ENCODE results near the gene GLRX5.

GLRX5 gene

GRCh38 chr14:95541346-95541745 is 6.5 kb downstream of the GLRX5 start:
- no peak for ATAC-seq (ENCODE audit: insufficient read depth, low read depth)
- H3K4me2 ChIP-seq (ENCODE audit: insufficient read depth, low read length), result no peak overlapping the region
- H3K4me1 ChIP-seq (ENCODE audit: insufficient read depth, low read length), result peaks cover 30% of the 10 kb centered on the region

DNA sequence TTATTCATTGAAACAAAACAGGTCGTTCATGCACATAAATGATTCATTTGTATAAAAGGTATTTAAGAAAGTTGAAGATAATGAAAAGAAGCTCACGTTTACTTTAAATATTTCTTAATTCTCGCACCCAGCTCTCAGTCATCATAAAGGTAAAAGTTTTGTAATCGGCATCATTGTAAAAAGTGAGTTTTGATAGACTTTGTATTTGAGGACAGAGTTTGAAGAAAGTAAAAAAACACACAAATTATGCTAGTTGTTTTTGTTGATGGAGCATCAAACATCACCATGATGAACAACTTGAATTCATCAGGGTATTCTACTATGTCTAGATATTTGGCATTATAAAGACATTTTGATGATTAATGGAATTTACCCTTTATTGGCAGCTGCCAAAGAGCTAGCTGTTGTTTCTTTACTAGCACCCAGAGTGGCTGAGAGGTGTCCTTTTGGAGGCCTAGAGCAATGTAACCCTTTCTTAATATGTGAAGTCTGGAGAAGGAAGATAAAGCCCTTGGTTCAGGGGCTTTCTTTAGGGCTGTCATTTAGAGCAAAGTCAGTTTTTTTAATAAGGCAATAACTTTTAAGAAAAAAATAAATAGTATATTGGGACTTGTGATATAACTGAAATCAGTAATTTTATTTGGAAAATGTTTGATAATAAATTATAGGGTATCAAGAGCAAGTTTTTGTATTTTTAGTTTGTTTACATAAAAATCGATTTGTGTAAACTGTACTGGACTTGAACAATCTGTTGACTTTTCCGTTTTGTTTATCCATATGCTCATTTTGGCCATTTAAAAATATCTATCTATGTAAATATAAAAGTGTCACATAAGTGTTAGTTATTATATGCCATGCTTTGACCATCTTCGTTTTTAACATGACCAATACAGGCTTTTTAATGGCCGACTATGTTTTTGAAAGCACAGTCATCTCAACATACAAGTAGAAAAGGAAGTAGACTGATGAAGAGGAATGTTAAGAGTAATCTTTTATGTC is 7.4 kb downstream of the GLRX5 start:
- Histone ChIP-seq H3K4me3 (ENCODE audit: low read depth in 1 of 2, low read length in 2 of 2) (no peak overlapping the region), H3K4me2 (ENCODE audit: insufficient read depth, low read length) (no peak overlapping the region), H3K27ac (ENCODE audit: low read length) (no peak overlapping the region), H3K36me3 (ENCODE audit: insufficient read depth, low read length) (peaks cover 33% of the 10 kb centered on the region), H4K20me1 (ENCODE audit: insufficient read depth, low read length) (peaks cover 58% of the 10 kb centered on the region), H3K27me3 (ENCODE audit: insufficient read depth, low read length, poor library complexity) (no peaks in the 10 kb centered on the region), H3K4me1 (ENCODE audit: insufficient read depth, low read length) (peaks cover 21% of the 10 kb centered on the region; the same call in 1 of the 2 replicates), H3K9me3 (ENCODE audit: insufficient read depth, low read length, severe bottlenecking) (no peaks in the 10 kb centered on the region), H3K79me2 (ENCODE audit: insufficient read depth, low read length) (peaks cover 68% of the 10 kb centered on the region), H3K9ac (ENCODE audit: low read depth, low read length) (no peak overlapping the region), H2AFZ (ENCODE audit: low read depth, low read length) (no peak overlapping the region)
- DNase-seq (no peak), ATAC-seq (ENCODE audit: insufficient read depth, low read depth) (no peak)
- no peak for TF ChIP-seq CTCF (IDR thresholded peaks at IDR 0.05; ENCODE audit: borderline replicate concordance, extremely low read depth, low read length, poor library complexity, severe bottlenecking)
- no peak for TF ChIP-seq EZH2 (IDR thresholded peaks at IDR 0.05; ENCODE audit: borderline replicate concordance, low read depth, low read length, severe bottlenecking)

More at GRCh38 chr14:95541346-95541745, 6.5 kb downstream of the GLRX5 start:
- Histone ChIP-seq H3K9me3 (ENCODE audit: insufficient read depth, low read length, severe bottlenecking) (no peaks in the 10 kb centered on the region), H3K9ac (ENCODE audit: low read depth, low read length) (no peak overlapping the region), H3K27ac (ENCODE audit: low read length) (no peak overlapping the region), H3K36me3 (ENCODE audit: insufficient read depth, low read length) (peaks cover 28% of the 10 kb centered on the region), H3K4me3 (ENCODE audit: low read depth in 1 of 2, low read length in 2 of 2) (no peak overlapping the region), H4K20me1 (ENCODE audit: insufficient read depth, low read length) (peaks cover 65% of the 10 kb centered on the region), H3K79me2 (ENCODE audit: insufficient read depth, low read length) (peaks cover 77% of the 10 kb centered on the region), H3K27me3 (ENCODE audit: insufficient read depth, low read length, poor library complexity) (no peaks in the 10 kb centered on the region), H2AFZ (ENCODE audit: low read depth, low read length) (no peak overlapping the region)
- no peak for TF ChIP-seq EZH2 (IDR thresholded peaks at IDR 0.05; ENCODE audit: borderline replicate concordance, low read depth, low read length, severe bottlenecking)
- no peak for TF ChIP-seq CTCF (IDR thresholded peaks at IDR 0.05; ENCODE audit: borderline replicate concordance, extremely low read depth, low read length, poor library complexity, severe bottlenecking)
- DNase-seq, result no peak

DNA sequence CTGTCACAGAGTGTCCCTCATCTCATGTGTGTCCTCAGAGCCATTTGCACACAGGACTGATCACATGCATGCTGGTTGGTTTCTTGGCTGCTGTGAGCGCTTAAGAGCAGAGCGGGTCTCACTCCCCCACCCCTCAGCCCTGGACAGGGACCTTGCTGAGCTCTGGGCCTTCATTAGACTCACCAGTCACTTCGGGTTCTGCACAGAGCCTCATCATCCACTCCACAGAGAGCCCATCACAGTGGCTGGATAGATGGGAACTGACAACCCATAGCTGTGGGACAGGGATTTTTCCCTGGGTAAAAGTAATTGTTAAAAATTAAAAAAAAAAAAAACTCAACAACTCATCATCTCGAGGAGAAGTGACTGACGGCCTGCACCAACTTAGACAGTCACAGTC is 8.2 kb downstream of the GLRX5 start:
- Histone ChIP-seq H3K4me1 (ENCODE audit: insufficient read depth, low read length) (peaks cover 15% of the 10 kb centered on the region; the same call in 1 of the 2 replicates), H3K9ac (ENCODE audit: low read depth, low read length) (no peak overlapping the region), H3K27me3 (ENCODE audit: insufficient read depth, low read length, poor library complexity) (no peaks in the 10 kb centered on the region), H3K9me3 (ENCODE audit: insufficient read depth, low read length, severe bottlenecking) (no peaks in the 10 kb centered on the region), H2AFZ (ENCODE audit: low read depth, low read length) (no peak overlapping the region), H3K36me3 (ENCODE audit: insufficient read depth, low read length) (peaks cover 33% of the 10 kb centered on the region), H3K79me2 (ENCODE audit: insufficient read depth, low read length) (peaks cover 60% of the 10 kb centered on the region), H3K27ac (ENCODE audit: low read length) (no peak overlapping the region), H3K4me3 (ENCODE audit: low read depth in 1 of 2, low read length in 2 of 2) (no peak overlapping the region), H3K4me2 (ENCODE audit: insufficient read depth, low read length) (no peak overlapping the region), H4K20me1 (ENCODE audit: insufficient read depth, low read length) (peaks cover 56% of the 10 kb centered on the region)
- TF ChIP-seq EZH2 (IDR thresholded peaks at IDR 0.05; ENCODE audit: borderline replicate concordance, low read depth, low read length, severe bottlenecking) (no peak), CTCF (IDR thresholded peaks at IDR 0.05; ENCODE audit: borderline replicate concordance, extremely low read depth, low read length, poor library complexity, severe bottlenecking) (no peak)
- ATAC-seq (ENCODE audit: insufficient read depth, low read depth) (no peak), DNase-seq (no peak)
